ENCODE results near the gene TGFBR2. TPM values are rescaled to one million over a fixed set of nuclear protein-coding genes. Genes with fewer than 3 reads are reported as not detected.

TGFBR2 gene
- total and polyA plus RNA-seq, 10 of the 15 experiments (the other 5 are each of a cell fraction or from before 2014, with no cell fraction given), result 0.02 to 0.98 (median 0.18) TPM; not detected in 1

DNA sequence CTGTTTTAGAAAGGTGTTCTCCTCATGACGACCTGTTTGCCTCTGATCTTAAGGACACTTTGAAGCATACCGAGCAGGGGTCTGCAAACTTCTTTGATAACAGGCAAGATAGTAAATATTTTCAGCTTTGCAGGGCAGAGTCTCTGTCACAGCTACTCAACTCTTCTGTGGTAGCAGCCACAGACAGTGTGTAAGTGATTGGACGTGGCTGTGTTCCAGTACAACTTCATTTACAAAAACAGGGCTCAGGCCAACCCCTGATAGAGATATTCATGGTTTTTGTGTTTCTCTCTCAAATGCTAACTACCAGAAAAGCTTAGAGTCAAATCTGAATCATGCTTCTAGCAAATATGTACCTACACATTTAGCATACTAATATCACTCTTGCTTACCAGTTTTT is 51.5 kb downstream of the TGFBR2 start (continued):
- TF ChIP-seq PRDM15 (CRISPR knock-in tag; IDR thresholded peaks at IDR 0.05) (no peak), SRF (IDR thresholded peaks at IDR 0.05; ENCODE audit: low read depth in 2 of 2, low read length in 2 of 2) (no peak), RAD51 (IDR thresholded peaks at IDR 0.05) (no peak), YY1 (IDR thresholded peaks at IDR 0.05; ENCODE audit: low read depth, low read length) (no peak), DPF2 (IDR thresholded peaks at IDR 0.05) (no peak)
- TF ChIP-seq, protein P1, sequence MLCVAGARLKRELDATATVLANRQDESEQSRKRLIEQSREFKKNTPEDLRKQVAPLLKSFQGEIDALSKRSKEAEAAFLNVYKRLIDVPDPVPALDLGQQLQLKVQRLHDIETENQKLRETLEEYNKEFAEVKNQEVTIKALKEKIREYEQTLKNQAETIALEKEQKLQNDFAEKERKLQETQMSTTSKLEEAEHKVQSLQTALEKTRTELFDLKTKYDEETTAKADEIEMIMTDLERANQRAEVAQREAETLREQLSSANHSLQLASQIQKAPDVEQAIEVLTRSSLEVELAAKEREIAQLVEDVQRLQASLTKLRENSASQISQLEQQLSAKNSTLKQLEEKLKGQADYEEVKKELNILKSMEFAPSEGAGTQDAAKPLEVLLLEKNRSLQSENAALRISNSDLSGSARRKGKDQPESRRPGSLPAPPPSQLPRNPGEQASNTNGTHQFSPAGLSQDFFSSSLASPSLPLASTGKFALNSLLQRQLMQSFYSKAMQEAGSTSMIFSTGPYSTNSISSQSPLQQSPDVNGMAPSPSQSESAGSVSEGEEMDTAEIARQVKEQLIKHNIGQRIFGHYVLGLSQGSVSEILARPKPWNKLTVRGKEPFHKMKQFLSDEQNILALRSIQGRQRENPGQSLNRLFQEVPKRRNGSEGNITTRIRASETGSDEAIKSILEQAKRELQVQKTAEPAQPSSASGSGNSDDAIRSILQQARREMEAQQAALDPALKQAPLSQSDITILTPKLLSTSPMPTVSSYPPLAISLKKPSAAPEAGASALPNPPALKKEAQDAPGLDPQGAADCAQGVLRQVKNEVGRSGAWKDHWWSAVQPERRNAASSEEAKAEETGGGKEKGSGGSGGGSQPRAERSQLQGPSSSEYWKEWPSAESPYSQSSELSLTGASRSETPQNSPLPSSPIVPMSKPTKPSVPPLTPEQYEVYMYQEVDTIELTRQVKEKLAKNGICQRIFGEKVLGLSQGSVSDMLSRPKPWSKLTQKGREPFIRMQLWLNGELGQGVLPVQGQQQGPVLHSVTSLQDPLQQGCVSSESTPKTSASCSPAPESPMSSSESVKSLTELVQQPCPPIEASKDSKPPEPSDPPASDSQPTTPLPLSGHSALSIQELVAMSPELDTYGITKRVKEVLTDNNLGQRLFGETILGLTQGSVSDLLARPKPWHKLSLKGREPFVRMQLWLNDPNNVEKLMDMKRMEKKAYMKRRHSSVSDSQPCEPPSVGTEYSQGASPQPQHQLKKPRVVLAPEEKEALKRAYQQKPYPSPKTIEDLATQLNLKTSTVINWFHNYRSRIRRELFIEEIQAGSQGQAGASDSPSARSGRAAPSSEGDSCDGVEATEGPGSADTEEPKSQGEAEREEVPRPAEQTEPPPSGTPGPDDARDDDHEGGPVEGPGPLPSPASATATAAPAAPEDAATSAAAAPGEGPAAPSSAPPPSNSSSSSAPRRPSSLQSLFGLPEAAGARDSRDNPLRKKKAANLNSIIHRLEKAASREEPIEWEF (IDR thresholded peaks at IDR 0.05; ENCODE audit: insufficient replicate concordance, low read depth, low read length), result no peak
